Activated CD8-positive, alpha-beta T cell treated with anti-CD3 and anti-CD28 coated beads, Interleukin-2, amount 10 ng/mL, durations not matched to agents 7 days and 5 days (primary cell): ENCODE measurements around the gene AVPR1A. TPM values are rescaled to one million over a fixed set of nuclear protein-coding genes. Genes with fewer than 3 reads are reported as not detected.

Source experiments
- ATAC-seq: fragments of 150-1000 bp; cut with Tn5 transposase; one replicate; pipeline ENCODE4 v1.10.0; 2021; ENCODE audit warnings: moderate library complexity
- CTCF ChIA-PET: fragments of 350-600 bp; sonication (Branson Sonifier 250); formaldehyde crosslinking; loops from one replicate; lab custom pipeline; 2021; ENCODE audit warnings: antibody characterized with exemption; lab: Charles Lee
- POLR2A ChIA-PET: fragments of 350-600 bp; sonication (Branson Sonifier 250); formaldehyde crosslinking; loops from one replicate; lab custom pipeline; 2021; ENCODE audit warnings: antibody characterized with exemption; lab: Charles Lee
- DNase-seq: peaks from one replicate; pipeline ENCODE4 v3.0.0-alpha.2; 2020
- H3K27ac Mint-ChIP-seq: one replicate; pipeline ENCODE4 v1.8.0; 2021; ENCODE audit warnings: mild to moderate bottlenecking, mixed read lengths
- H3K27me3 Mint-ChIP-seq: one replicate; pipeline ENCODE4 v1.8.0; 2021; ENCODE audit warnings: low read depth, mixed read lengths
- H3K36me3 Mint-ChIP-seq: one replicate; pipeline ENCODE4 v1.8.0; 2021; ENCODE audit warnings: low read depth, mixed read lengths
- H3K4me1 Mint-ChIP-seq: one replicate; pipeline ENCODE4 v1.8.0; 2021; ENCODE audit warnings: low read depth, mixed read lengths
- H3K4me3 Mint-ChIP-seq: one replicate; pipeline ENCODE4 v1.8.0; 2021; ENCODE audit warnings: mild to moderate bottlenecking, mixed read lengths
- H3K9me3 Mint-ChIP-seq: one replicate; pipeline ENCODE4 v1.8.0; 2022; ENCODE audit warnings: mixed read lengths; ENCODE audit not compliant: insufficient read depth
- total RNA-seq, 2 experiments: library from RNA; stranded (reverse); gene quantifications; one replicate each; pipeline ENCODE4 v1.2.3, GENCODE V29; 2021

The AVPR1A gene
- total RNA-seq, 2 experiments from 2014 or later: not detected

DNA sequence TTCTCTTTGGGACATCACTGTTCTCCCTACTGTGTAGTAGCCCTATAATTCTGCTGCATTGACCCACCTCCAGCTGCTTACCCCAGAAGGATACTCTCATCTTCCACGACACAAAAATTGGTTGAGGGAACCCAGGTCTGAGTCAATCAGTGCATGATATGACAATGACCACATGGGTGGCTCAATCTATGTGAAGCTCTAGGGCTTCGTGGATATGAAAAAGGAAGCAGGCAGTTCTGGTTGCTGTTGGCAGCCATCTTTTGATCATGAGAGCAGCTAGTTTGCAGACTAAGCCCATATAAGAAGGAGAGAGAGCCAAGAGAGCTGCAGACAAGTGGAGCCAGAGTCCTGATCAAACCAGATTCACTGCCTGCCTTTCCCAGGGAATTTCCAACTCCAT, 57.9 kb downstream of the AVPR1A start:
- ChIA-PET CTCF (no interaction called here), POLR2A (no interaction called here)
- Mint-ChIP-seq H3K27ac (no peak overlapping the region), H3K4me1 (no peaks in the 10 kb centered on the region), H3K36me3 (no peaks in the 10 kb centered on the region), H3K4me3 (no peak overlapping the region), H3K9me3 (no peaks in the 10 kb centered on the region), H3K27me3 (no peaks in the 10 kb centered on the region)
- DNase-seq (no peak), ATAC-seq (no peak)

Other genes with a start within 250 kb of the AVPR1A start
- gene PPM1H, start 216.1 kb downstream of the AVPR1A start, total RNA-seq: not detected